Muscle of leg (tissue), 11 donors: ENCODE data around the gene MGST3. TPM values are rescaled to one million over a fixed set of nuclear protein-coding genes. Genes with fewer than 3 reads are reported as not detected.
"Not testable (repeated sequence)": the region's sequence is repeated elsewhere in the genome, so short reads cannot be mapped to it uniquely, and the experiment has no call there.

ENCODE experiments used
- DNase-seq: peaks from one replicate; pipeline ENCODE4 v3.0.0; 2013
- H3K27ac ChIP-seq: one replicate; pipeline ENCODE4 v1.5.1; 2013; ENCODE audit warnings: mild to moderate bottlenecking, low read length, control low read depth
- H3K27me3 ChIP-seq: one replicate; pipeline ENCODE4 v1.6.1; 2013; ENCODE audit warnings: low read length; ENCODE audit not compliant: control insufficient read depth, insufficient read depth
- H3K36me3 ChIP-seq: one replicate; pipeline ENCODE4 v1.6.1; 2013; ENCODE audit warnings: low read length; ENCODE audit not compliant: control insufficient read depth, insufficient read depth
- H3K4me1 ChIP-seq: one replicate; pipeline ENCODE4 v1.6.1; 2013; ENCODE audit warnings: low read length; ENCODE audit not compliant: control insufficient read depth, insufficient read depth
- H3K4me3 ChIP-seq: one replicate; pipeline ENCODE4 v1.5.1; 2013; ENCODE audit warnings: low read length, control low read depth
- H3K9me3 ChIP-seq: replicated peaks from 2 replicates; pipeline ENCODE4 v1.6.1; 2013; ENCODE audit warnings: low read depth, low read length; ENCODE audit not compliant: control insufficient read depth
- WGBS: methylation state at CpG from one replicate; pipeline ENCODE4 v1.1.5; 2013; ENCODE audit warnings: missing lambda C conversion rate; ENCODE audit not compliant: insufficient coverage; 5-methylcytosine and 5-hydroxymethylcytosine counted together
- polyA plus RNA-seq, 8 donors: library from polyadenylated mRNA; unstranded; fragments of 120-200 nt; gene quantifications; one replicate each; pipeline versions ENCODE4 v1.2.1 to v1.2.3, GENCODE V29; 2013; ENCODE audit warnings: inconsistent platforms in 1 of 8, low replicate concordance in 1 of 8; ENCODE audit not compliant: insufficient read length in 8 of 8, insufficient read depth in 1 of 8
- total RNA-seq: library from RNA; stranded (reverse); fragments of 120-200 nt; gene quantifications from one replicate; pipeline ENCODE4 v1.2.4, GENCODE V29; 2013

MGST3 gene
- total and polyA plus RNA-seq, 9 donors: 133 to 194 (median 167) TPM

DNA sequence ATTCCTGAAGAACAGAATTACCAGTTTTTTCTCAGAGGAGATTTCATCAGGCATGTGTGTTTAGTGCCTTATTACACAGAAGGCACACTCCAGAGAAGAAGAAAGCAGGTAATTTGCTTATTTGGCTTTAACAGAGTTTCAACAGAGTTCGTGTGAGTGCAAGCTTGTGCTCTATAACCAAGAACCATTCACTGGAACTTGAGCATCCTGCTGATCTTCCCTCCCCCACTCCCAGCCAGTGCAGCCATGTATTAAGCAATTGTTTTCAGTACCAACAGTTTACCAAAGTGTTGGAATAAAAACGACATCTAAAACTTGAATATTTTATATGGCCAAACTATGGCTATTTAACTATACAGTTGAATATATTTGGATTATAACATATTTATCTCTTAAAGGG is 4.3 kb downstream of the MGST3 start:
- peaks cover 10% of the 10 kb centered on the region for H3K4me1 ChIP-seq
- H3K4me3 ChIP-seq: no peak overlapping the region
- 50% methylated on average over 1 of the region's 2 CpGs for WGBS

DNA sequence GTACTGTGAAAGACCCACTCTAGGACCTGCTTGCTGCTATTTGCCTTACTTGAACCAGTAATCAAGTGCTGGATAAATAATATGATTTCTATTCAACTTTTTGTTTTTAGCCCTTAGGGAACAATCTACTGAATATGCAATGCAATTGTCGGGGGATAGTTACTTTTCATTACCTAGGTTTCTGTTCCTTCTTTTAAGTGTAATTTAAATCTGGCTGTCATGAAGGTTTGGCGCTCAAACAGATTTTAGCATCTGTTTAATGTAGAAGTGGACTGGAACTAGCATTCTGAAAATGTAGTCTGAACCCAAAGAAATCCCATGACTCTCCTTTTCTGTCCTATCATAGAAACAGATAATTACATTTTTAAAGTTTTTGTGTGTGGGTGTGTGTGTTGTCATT is 4.8 kb downstream of the MGST3 start:
- no CpG with 5 or more reads among the region's 2 CpGs for WGBS
- Histone ChIP-seq H3K4me1 (peaks cover 10% of the 10 kb centered on the region), H3K27ac (no peak overlapping the region)

More for the DNA sequence above, 4.3 kb downstream of the MGST3 start:
- no peak for DNase-seq
- Histone ChIP-seq H3K9me3 (no peaks in the 10 kb centered on the region), H3K27ac (no peak overlapping the region), H3K36me3 (peaks cover 2% of the 10 kb centered on the region), H3K27me3 (no peaks in the 10 kb centered on the region)

DNA sequence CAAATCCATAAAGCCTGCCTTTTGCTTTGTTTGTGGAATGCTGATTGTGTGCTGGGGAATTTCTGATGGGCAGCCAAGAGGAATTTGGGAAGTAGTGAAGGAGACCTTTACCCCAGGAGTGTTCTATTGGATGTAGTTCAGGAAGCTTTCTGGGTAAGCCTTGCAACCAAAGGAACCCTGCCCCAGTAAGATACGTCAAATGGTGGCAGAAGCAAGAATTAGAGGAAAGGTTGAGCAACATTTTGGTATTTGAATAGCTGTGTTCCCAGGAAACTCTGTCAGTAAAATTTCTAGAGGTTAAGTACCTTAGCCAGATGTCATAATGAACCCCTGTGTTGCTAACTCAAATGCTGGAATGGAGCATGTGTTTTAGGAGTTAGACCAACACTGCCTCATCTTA is 6.4 kb downstream of the MGST3 start:
- Histone ChIP-seq H3K9me3 (no peaks in the 10 kb centered on the region), H3K27ac (no peak overlapping the region), H3K4me1 (peaks cover 3% of the 10 kb centered on the region), H3K27me3 (no peaks in the 10 kb centered on the region), H3K36me3 (peaks cover 2% of the 10 kb centered on the region), H3K4me3 (no peak overlapping the region)
- 50% methylated on average over 1 of the region's 1 CpG for WGBS
- no peak for DNase-seq

More for the DNA sequence above, 4.8 kb downstream of the MGST3 start:
- no peaks in the 10 kb centered on the region for H3K27me3 ChIP-seq
- no peaks in the 10 kb centered on the region for H3K9me3 ChIP-seq
- no peak for DNase-seq
- H3K4me3 ChIP-seq: no peak overlapping the region
- H3K36me3 ChIP-seq: peaks cover 2% of the 10 kb centered on the region

DNA sequence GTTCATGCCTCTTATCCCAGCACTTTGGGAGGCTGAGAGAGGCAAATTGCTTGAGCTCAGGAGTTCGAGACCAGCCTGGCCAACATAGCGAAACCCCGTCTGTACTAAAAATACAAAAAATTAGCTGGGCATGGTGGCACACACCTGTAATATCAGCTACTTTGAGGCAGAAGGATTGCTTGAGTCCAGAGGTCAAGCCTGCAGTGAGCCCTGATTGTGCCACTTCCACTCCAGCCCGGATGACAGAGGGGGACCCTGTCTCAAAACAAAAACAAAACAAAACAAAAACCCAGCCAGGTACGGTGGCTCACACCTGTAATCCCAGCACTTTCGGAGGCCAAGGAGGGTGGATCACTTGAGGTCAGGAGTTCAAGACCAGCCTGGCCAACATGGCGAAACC is 7.2 kb downstream of the MGST3 start:
- H3K36me3 ChIP-seq, H3K4me3 ChIP-seq, H3K27ac ChIP-seq, DNase-seq, H3K27me3 ChIP-seq, H3K4me1 ChIP-seq, H3K9me3 ChIP-seq: not testable (repeated sequence)
- 96% methylated on average over 3 of the region's 7 CpGs for WGBS

DNA sequence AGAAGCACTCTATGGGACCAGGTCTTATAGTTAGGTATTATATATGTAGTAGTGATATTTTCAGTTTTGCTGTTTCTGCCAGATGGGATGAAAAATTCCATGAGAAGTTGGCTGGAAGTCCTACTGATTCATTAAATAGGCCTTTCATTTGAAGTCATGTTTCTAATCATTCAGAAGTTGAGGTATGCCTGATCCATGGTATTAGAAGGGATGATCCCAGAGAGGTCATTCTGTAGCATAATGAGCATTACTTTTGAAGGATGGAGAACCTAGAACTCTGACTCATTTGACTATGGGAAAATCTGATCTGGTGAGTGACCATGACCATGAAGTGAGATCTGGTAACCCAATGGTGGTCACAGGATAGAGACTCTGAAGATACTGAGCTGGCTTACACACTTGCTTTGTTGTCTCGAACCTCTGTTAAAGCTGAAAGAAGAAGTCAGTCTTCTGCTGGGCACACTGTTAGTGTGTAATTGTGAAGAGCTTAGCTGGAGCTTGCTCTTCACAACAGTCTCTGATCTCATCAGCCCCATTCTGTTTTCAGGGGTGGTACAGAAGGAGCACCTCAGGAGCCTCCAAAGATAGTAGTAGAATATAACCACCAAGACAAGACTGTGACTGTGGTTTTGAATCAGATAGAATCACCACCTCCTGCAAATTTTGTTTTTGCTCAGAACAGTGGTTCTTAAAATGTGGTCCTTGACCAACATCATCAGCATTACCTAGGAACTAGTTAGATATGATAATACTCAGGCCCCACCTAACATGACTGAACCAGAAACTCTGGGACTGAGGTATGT is 9.0 kb downstream of the MGST3 start:
- H3K4me3 ChIP-seq: no peak overlapping the region
- no peak for DNase-seq
- no peak overlapping the region for H3K27ac ChIP-seq
- H3K9me3 ChIP-seq: no peaks in the 10 kb centered on the region
- no peaks in the 10 kb centered on the region for H3K27me3 ChIP-seq
- peaks cover 2% of the 10 kb centered on the region for H3K36me3 ChIP-seq
- H3K4me1 ChIP-seq: no peaks in the 10 kb centered on the region
- no CpG with 5 or more reads among the region's 1 CpG for WGBS

DNA sequence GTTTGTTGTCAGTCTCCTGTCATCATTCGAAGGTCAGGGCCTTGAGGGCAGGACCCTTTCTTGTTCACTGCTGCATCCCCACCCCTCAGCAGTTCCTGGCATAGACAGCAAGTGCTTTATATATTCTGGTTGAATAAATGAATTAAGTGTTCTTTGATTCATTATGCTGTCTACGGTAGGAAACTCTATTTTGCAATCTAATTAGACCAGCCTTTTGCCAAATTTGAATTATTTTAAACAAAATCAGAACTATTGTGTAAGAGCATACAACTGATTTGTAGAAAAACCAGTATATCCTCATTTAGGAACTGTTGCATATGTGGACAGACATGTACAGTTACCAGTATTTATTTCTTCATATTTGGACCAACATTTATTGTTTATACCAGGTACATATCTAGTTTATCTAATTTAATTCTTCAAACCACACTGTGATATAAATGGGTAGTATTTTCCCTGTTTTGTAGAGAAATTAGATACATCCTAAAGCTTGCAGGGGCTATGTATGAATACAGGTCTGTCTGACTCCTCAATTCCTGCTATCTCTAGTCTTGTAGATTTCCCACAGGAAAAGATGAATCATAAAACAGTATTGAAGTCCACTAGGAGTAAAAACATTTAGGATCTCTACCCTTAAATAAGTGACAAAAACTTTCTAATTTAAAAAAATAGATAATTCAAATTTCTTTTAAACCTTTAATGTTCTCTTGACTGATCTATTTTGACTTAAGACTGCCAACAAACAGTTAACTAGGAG is 10.4 kb downstream of the MGST3 start:
- Histone ChIP-seq H3K9me3 (no peaks in the 10 kb centered on the region), H3K4me3 (no peak overlapping the region), H3K27me3 (no peaks in the 10 kb centered on the region), H3K4me1 (no peaks in the 10 kb centered on the region), H3K36me3 (peaks cover 2% of the 10 kb centered on the region), H3K27ac (no peak overlapping the region)
- WGBS: no CpG with 5 or more reads among the region's 2 CpGs
- no peak for DNase-seq

DNA sequence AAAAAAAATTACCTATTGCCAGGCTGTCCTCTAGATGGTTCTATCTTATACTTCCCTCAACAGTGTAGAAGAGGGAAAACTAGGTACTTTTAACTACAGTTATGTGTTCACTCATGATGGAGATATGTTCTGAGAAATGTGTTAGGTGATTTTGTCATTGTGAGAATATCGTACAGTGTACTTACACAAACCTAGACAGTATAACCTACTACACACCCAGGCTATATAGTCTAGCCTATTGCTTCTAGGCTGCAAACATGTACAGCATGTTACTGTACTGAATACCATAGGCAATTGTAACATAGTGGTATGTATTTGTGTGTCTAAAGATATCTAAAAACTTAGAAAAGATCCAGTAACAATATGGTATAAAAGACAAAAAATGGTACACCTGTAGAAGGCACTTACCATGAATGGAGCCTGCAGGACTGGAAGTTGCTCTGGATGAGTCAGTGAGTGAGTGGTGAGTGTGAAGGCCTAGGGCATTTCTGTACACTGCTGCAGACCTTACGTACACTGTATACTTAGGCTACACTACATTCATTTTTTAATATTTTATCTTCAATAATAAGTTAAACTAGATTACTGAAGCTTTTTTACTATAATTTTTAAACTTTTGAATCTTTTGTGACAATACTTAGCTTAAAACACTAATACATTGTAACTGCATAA is 13.2 kb downstream of the MGST3 start:
- WGBS: no CpG with 5 or more reads among the region's 2 CpGs
- Histone ChIP-seq H3K36me3 (peaks cover 2% of the 10 kb centered on the region), H3K4me3 (no peak overlapping the region), H3K9me3 (no peaks in the 10 kb centered on the region), H3K4me1 (no peaks in the 10 kb centered on the region), H3K27me3 (no peaks in the 10 kb centered on the region), H3K27ac (no peak overlapping the region)
- DNase-seq: no peak

DNA sequence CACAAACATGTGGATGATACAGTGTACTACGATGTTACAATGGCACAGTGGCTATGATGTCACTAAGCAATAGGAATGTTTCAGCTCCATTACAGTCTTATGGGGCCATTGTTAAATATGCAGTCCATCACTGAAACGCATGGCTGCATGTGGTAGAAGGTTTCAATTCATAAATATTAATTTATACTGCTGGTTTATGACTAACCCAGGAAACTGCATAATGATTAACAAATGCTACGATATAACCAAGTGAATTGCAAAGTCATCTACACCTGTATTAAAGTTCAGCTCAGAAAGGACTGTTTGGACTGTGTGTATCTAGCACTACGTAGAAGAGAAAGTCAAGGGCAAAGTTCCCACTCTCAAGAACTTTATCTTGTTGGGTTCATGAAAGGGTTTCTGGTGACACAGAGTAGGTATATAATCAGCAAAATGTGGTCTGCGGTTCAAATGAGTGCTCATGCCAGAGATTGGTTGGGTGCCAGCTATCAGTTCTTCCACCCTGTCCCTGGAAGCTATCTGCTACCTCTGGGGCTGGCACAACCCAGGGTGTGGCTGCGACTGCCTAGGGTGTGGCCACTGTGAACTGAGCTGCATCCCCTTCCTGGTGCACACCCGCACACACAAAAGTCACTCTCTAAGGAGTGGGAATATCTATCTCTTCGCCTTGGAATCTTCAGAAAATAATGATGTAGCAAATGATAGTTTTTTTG is 14.8 kb downstream of the MGST3 start:
- no peak for DNase-seq
- 50% methylated on average over 1 of the region's 8 CpGs for WGBS
- Histone ChIP-seq H3K36me3 (peaks cover 8% of the 10 kb centered on the region), H3K4me3 (no peak overlapping the region), H3K9me3 (no peaks in the 10 kb centered on the region), H3K27me3 (no peaks in the 10 kb centered on the region), H3K27ac (no peak overlapping the region), H3K4me1 (no peaks in the 10 kb centered on the region)

DNA sequence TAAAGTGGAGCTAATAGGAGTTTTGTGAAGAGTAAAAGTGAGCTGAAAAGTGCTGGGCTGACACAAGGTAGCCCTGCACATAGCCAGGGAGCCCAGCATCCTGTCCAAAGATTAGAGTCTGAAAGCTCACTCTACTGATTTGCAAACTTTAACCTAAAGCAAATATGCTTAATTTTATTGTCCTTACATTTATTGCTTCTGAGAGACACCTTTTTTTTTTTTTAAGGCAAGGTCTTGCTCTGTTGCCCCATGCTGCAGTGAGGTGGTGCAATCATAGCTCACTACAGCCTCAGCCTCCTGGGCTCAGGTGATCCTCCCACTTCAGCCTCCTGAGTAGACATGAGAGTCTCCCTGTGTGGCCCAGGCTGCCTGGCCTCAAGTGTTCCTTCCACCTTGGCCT is 16.5 kb downstream of the MGST3 start:
- peaks cover 12% of the 10 kb centered on the region for H3K36me3 ChIP-seq
- H3K27ac ChIP-seq: no peak overlapping the region
- H3K4me1 ChIP-seq: no peaks in the 10 kb centered on the region
- no peaks in the 10 kb centered on the region for H3K27me3 ChIP-seq
- no peak overlapping the region for H3K4me3 ChIP-seq
- DNase-seq: no peak
- H3K9me3 ChIP-seq: no peaks in the 10 kb centered on the region

DNA sequence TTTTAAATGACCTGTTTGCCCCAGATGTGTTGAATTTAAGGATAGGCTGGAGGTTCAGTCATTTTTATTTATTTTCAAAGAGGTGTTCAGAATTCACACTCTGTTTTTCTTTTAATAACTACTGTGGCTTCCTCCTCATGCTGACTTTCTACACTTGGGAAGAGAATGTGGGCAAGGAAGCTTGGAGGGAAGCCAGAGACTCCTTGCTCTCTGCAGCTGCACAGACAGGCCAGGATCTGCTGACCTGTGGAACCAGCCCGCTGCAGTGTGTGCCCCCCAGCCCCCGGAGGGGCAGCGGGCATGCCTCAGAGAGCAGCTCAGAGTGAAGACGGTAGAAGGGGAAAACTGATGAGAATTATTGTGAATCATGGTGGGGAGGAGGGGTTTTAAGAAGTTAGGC is 16.9 kb downstream of the MGST3 start:
- Histone ChIP-seq H3K27me3 (no peaks in the 10 kb centered on the region), H3K9me3 (no peaks in the 10 kb centered on the region), H3K4me3 (no peak overlapping the region), H3K36me3 (peaks cover 17% of the 10 kb centered on the region), H3K4me1 (no peaks in the 10 kb centered on the region), H3K27ac (no peak overlapping the region)
- 93% methylated on average over 4 of the region's 4 CpGs for WGBS
- no peak for DNase-seq
